DND-41 (cell line): Measurements from ENCODE around the gene FAM151A.
A peak's percentile ranks its signal among the peaks of the same experiment; 100 is the strongest.

ENCODE experiments used
- EZH2 ChIP-seq: IDR thresholded peaks from 3 replicates; pipeline ENCODE4 v1.6.1; 2012; ENCODE audit warnings: borderline replicate concordance, low read depth, mild to moderate bottlenecking, moderate library complexity, low read length, inconsistent platforms; ENCODE audit not compliant: severe bottlenecking
- TF ChIP-seq, protein P1 (sequence below): IDR thresholded peaks from 2 replicates; pipeline ENCODE4 v1.5.1; 2012; ENCODE audit warnings: borderline replicate concordance, low read length, moderate library complexity, mild to moderate bottlenecking; ENCODE audit not compliant: poor library complexity, severe bottlenecking; ENCODE audit errors: extremely low read depth

DNA sequence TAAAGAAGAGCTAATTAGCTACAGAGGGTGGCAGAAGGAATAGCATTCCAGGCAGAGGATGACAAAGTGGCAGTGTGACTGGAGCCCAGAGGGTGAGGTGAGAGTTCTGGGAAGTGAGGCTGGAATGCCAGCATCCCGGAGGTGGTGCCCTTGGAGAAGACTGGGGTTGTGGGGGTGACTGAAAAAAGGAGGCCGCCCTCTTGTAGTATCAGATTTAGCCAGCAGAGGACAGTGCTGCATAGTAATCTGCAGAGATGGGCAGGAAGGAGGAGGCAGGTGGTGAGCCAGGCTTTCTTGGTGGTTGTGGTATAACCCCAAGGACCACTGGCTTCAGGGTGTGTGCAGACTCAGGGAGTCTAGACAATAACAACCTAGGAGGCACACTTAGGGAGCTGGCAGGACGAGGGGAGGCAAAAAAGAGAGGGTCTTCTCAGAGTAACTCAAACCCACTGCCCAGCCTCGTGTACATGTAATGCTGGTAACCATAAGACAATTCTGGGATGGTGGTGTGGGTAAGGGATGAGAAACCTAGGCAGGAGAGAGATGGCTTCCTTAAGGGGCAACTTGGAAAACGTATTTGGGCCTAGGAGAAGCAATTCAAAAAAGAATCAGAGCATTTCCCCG is 48.8 kb upstream of the FAM151A start:
- TF ChIP-seq, protein P1, sequence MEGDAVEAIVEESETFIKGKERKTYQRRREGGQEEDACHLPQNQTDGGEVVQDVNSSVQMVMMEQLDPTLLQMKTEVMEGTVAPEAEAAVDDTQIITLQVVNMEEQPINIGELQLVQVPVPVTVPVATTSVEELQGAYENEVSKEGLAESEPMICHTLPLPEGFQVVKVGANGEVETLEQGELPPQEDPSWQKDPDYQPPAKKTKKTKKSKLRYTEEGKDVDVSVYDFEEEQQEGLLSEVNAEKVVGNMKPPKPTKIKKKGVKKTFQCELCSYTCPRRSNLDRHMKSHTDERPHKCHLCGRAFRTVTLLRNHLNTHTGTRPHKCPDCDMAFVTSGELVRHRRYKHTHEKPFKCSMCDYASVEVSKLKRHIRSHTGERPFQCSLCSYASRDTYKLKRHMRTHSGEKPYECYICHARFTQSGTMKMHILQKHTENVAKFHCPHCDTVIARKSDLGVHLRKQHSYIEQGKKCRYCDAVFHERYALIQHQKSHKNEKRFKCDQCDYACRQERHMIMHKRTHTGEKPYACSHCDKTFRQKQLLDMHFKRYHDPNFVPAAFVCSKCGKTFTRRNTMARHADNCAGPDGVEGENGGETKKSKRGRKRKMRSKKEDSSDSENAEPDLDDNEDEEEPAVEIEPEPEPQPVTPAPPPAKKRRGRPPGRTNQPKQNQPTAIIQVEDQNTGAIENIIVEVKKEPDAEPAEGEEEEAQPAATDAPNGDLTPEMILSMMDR = peak; percentile 96
- no peak for TF ChIP-seq EZH2
